Embryonic facial prominence (tissue), 1 donor: Measurements from ENCODE around the gene PIK3AP1.
"Not testable (repeated sequence)": the region's sequence is repeated elsewhere in the genome, so short reads cannot be mapped to it uniquely, and the experiment has no call there.

ENCODE experiments used
- DNase-seq: peaks from one replicate; pipeline ENCODE4 v3.0.0-alpha.2; 2016; ENCODE audit errors: extremely low spot score

Gene PIK3AP1

GRCh38 chr10:96696845-96697425, 23.4 kb downstream of the PIK3AP1 start:
- DNase-seq = no peak

DNA sequence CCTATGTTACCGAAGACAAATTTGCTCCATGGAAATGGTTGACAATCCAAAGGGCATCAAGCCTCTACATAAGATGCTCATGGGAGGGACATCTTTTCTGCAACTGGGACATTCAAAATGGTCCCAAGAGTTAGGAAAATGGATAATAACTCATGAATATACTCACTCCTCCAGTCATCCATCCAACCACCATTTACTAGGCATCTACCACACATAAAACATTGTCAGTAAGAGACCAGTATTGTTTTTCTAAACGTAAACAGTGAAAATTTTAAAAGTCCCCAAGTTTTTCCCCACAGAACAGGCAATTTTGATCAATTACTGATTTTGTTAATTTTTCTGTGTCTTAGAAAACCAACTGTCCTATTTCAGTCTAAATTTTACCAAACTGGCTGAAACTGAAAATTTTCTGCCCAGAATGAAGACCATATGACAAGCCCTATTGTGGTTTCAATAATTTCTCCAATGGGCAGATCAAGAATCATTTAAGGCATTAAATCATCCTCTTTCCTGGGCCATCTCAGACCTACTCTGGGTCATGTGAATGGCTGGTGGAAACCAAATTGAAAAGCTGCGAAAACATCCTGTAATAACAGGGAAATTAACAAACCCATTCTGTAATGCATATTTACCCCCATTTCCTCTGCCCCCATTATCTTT, 24.2 kb downstream of the PIK3AP1 start:
- DNase-seq = no peak

DNA sequence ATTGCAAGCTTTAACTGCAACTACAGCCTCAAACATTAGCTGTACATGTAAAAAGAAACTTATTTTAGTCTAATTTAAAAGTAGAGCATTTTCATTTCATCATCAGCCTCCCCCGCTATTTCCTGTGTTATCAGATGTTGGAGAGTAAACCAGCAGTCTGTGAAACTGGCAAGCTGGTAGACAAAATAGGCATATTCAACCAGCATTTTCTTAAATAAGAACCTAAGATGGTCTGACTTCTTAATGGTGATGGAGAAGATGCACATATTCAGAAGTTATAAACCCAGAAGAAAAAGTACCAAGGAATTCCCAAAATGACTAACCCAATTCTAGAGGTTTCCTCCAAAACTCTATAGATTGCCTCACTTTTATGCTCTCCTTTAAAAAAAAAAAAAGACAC, 24.9 kb downstream of the PIK3AP1 start:
- no peak for DNase-seq

DNA sequence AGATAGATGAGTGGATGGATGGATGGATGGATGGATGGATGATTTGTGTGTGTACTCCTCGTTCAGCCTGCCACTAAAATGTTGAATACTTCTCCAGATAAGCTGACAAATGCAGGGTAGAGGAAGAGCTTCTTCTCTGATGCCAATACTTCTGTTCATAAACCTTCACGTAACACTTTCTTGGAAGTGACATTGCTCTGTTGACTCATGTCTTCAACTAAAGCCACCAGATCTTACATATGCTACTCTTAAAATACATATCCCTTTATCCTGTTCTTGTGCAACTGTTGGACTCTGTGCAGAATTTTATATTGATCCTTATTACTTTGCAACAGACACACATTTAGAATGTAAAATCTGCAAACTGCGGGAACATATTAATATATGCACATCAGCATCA, 26.9 kb downstream of the PIK3AP1 start:
- no peak for DNase-seq

GRCh38 chr10:96692427-96692826, 27.9 kb downstream of the PIK3AP1 start:
- DNase-seq = no peak

- no peak for DNase-seq
These were observed 28.6 kb downstream of the PIK3AP1 start for GRCh38 chr10:96691761-96692160.

DNA sequence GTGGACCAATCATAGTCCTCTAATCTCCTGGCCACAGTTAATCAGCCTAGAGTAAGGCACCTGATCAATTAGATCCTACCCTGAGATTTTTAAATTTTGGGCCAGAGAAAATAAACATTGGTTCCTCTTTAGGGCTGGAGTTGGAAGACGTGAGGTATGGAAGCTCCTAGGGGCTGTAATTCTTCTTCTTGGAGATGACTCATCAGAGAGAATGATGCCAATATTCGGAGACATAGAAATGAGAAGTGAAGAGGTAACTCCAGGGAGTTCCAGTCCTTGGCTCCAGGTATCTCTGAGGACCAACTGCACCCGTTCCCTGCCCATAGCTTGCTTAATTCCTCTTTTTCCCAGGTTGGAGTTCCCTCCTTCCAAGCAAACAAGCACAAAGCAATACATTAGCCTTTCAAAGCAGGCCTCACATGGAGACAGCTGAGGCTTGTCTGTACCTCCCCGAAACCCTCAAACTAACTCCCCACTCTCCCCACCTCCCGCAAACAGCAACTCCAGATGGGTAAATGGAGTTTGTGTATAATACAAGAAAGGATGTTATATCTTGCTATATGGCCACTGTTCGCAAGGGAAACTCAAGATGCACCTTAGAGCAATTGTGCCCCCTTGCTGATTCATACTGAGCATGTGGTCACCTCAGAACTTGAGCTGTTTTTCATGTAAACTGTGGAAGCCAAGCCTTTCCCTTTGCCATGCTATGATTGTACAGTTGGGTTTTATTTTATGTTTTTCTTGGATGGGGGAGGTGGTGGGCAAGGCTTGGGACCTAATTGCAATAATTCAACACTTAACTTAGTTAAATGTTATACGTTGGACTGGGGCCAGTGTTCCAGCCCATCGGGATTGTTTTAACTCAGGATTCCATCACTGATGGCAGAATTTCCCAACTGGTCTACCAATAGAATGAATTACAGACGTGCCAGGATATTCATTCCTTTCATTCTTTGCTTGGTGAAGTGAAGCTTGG, 29.3 kb downstream of the PIK3AP1 start:
- DNase-seq = no peak

GRCh38 chr10:96688789-96689188, 31.5 kb downstream of the PIK3AP1 start:
- DNase-seq = no peak

DNA sequence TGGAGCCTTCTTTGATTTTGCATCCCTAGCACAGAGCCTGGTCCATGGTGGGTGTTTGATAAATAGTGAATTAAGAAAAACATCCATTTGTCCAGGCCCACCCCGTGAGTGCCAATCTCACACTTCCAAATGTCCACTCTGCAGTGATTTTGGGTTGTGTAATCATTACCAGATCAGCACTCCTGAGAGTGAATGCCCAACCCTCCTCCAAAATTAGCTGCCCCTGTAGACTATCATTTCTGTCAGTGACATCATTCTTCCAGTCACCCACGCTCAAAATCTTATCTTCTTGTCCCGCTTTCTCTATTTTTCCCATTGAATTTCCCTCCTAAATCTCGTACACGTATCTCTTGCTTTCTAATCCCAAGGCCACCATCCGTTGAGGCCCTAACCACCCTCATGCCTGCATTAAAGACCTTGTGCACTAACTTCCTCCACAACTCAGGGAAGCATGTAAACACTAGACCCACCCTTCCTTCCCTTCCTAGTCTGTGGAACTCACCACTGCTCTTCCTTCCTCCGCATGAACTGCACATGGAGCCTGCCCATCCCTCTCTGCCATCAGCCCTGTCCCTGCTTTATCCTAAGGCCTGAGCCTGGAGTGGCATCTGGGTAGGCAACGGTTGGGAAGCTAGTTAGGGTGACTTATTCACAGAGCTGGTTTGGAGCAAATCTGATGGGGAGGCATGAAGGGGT, 32.8 kb downstream of the PIK3AP1 start:
- DNase-seq = no peak

GRCh38 chr10:96686514-96686913, 33.8 kb downstream of the PIK3AP1 start:
- no peak for DNase-seq

GRCh38 chr10:96685306-96685705, 35.0 kb downstream of the PIK3AP1 start:
- DNase-seq = no peak

DNA sequence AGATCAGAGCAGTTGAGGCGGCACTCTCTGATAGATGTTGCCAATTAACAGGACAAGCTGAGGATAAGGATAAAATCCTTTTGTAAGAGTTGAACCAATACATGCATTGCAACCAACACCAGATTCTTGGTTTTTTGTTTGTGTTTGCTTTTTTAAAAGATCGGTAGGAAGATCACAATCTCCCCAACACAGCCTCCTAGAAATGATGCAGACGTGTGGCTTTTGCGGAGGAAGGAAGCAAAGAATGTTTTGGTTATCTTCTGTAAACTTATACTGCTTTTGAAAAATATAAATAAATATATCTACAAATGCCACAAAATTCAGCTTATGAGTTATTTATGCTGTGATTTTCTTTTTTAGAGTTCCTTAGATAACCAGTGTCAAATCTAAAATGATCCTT, 35.5 kb downstream of the PIK3AP1 start:
- DNase-seq = no peak

DNA sequence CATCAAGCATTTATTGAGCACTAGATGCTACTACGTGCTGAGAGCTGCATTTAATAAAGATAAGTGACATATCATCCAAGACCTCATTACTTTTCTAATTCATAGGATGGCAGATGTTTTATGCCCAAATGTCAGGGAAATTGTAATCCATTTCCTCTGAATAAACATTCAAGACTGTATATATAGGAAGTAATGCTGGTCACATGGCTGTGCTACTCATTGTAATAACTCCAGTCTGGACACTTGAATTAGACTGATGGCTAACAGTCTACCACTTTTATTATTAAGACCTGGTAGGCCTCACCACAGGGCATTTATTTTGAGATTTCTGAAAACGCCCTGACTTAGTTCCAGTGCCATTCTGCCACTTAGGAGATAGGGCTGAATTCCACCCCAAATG, 36.6 kb downstream of the PIK3AP1 start:
- DNase-seq = no peak

GRCh38 chr10:96683065-96683464, 37.2 kb downstream of the PIK3AP1 start:
- DNase-seq = no peak

GRCh38 chr10:96681524-96681923, 38.8 kb downstream of the PIK3AP1 start:
- no peak for DNase-seq

GRCh38 chr10:96680463-96680862, 39.9 kb downstream of the PIK3AP1 start:
- DNase-seq = not testable (repeated sequence)

- no peak for DNase-seq
These were observed 41.6 kb downstream of the PIK3AP1 start for GRCh38 chr10:96678725-96679124.

DNA sequence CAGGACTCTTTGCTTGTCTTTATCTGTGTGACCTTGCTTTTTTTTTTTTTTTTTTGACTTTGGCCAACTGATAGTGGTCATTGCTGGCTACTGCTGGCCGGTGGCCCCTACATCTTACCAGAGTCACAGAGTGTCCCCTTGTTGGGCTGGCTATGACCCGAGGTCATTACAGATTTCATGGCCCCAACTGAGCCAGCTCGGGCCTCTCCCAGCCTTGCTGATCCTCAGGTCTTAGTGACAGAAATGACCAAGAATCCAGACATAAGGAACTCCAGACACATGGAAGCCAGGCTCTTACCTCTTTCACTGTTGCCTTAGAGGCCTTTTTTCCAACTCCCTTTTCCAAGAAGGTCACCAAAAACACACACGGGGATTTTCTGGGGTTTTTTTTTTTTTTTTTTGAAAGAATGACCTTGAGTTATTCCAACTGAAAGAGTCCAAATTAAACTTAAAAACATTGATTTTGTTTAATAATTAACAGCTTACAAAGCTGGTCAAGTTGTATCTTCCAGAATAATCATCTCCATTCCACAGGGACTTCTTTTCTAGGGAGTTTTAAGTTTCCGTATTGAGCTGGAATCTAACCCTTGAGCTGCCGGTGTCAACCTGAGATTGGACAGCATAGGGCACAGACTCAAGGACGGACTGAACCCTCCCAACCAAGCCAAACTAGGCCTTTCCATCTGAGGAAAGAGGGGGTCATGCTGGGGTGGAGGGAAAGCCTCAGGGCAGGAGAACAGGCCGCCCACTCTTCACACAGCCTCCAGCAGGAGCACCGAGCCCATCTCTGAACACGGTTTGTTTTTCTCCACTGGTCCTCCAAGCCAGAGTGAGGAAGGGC, 43.8 kb downstream of the PIK3AP1 start:
- no peak for DNase-seq

DNA sequence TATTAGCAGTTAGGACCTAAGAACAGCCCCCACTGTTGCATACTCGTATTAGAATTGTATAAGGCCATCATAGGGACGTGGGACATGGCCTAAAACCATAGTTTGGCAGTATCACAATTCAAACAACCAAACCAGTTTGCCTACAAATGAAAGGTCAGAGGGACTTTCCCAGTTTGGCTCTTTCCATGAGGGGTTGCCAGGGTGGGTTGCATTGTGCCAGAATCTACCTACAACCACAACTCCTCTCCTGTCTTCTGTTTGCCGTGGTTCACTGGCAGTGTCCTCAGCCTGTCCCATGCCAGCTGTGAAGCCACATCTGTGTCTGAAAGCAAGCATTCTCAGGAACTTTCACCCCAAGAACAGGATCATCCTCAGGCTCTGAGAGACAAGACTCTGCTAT, 44.5 kb downstream of the PIK3AP1 start:
- no peak for DNase-seq

- no peak for DNase-seq
These were observed 46.8 kb downstream of the PIK3AP1 start for GRCh38 chr10:96673318-96674099.
